GM12892 (cell line): ENCODE data around the gene MOSPD3.

Experiments used
- POLR2A ChIP-seq: IDR thresholded peaks from 2 replicates; pipeline ENCODE4 v1.6.1; 2011; ENCODE audit warnings: low read depth, low read length, control low read depth
- TAF1 ChIP-seq: IDR thresholded peaks from 2 replicates; pipeline ENCODE4 v1.6.1; 2011; ENCODE audit warnings: low read depth, mild to moderate bottlenecking, control low read depth, low read length, borderline replicate concordance

DNA sequence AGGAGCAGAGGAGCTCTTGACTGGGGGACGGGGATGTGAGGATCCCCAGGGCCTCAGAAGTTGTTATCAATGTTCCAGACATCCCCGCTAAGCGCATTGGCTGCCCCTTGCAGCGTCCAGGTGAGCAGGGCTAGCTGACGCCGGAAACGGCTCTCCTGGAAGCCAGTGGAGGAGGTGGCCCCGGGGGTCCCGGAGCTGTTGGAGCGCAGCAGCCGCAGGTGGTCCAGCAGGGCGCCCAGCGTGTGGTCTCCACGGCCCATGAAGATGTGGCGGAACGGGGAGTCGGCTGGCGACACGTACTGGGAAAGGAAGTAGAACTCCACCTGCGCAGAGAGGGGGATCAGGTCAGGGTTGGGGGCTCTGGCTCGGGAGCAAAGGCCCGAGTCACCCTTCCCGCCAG, 8.5 kb downstream of the MOSPD3 start:
- TF ChIP-seq POLR2A (no peak), TAF1 (no peak)
